ENCODE data around the gene DLEC1.
A peak's percentile ranks its signal among the peaks of the same experiment; 100 is the strongest.

DLEC1 gene

GRCh38 chr3:38164952-38165721 is 126.1 kb downstream of the DLEC1 start, which contains the start of gene OXSR1:
Gene OXSR1, plus strand, starts transcription at chr3:38165537. Its CDS starts 340 bp downstream, at chr3:38165877.
- peak within 1 kb of the TSS; percentile 87 to 90 for H3K4me3 ChIP-seq (ENCODE audit: low read length in 2 of 2)
- H3K4me1 ChIP-seq (ENCODE audit: control insufficient read depth in 2 of 2, insufficient read depth in 2 of 2, low read length in 2 of 2): peaks cover 6 to 13% of the 10 kb centered on the region in 2 donors
- H3K27ac ChIP-seq (ENCODE audit: low read depth in 2 of 2, low read length in 2 of 2): peak within 1 kb of the TSS; percentile 96 to 99
- peak within 1 kb of the TSS; percentile 94 to 97 for H3K9ac ChIP-seq (ENCODE audit: low read depth in 1 of 2, low read length in 2 of 2)
- no peaks in the 10 kb centered on the region for H3K27me3 ChIP-seq (ENCODE audit: control insufficient read depth in 2 of 2, insufficient read depth in 2 of 2, low read length in 2 of 2)
- no peaks in the 10 kb centered on the region for H3K36me3 ChIP-seq (ENCODE audit: control insufficient read depth in 2 of 2, insufficient read depth in 2 of 2, low read length in 2 of 2)
- no peaks in the 10 kb centered on the region for H3K9me3 ChIP-seq (ENCODE audit: control insufficient read depth in 2 of 2, low read length in 2 of 2)

GRCh38 chr3:38165722-38166387 is 126.8 kb downstream of the DLEC1 start:
- peak overlapping the region; percentile 87 to 90 for H3K4me3 ChIP-seq (ENCODE audit: low read length in 2 of 2)
- peaks cover 6 to 13% of the 10 kb centered on the region in 2 donors for H3K4me1 ChIP-seq (ENCODE audit: control insufficient read depth in 2 of 2, insufficient read depth in 2 of 2, low read length in 2 of 2)
- no peaks in the 10 kb centered on the region for H3K36me3 ChIP-seq (ENCODE audit: control insufficient read depth in 2 of 2, insufficient read depth in 2 of 2, low read length in 2 of 2)
- peak overlapping the region; percentile 96 to 99 for H3K27ac ChIP-seq (ENCODE audit: low read depth in 2 of 2, low read length in 2 of 2)
- H3K27me3 ChIP-seq (ENCODE audit: control insufficient read depth in 2 of 2, insufficient read depth in 2 of 2, low read length in 2 of 2): no peaks in the 10 kb centered on the region
- no peaks in the 10 kb centered on the region for H3K9me3 ChIP-seq (ENCODE audit: control insufficient read depth in 2 of 2, low read length in 2 of 2)
- peak overlapping the region; percentile 94 to 97 for H3K9ac ChIP-seq (ENCODE audit: low read depth in 1 of 2, low read length in 2 of 2)

- Histone ChIP-seq H3K4me1 (ENCODE audit: control insufficient read depth in 2 of 2, insufficient read depth in 2 of 2, low read length in 2 of 2) (peaks cover 6 to 13% of the 10 kb centered on the region in 2 donors), H3K9ac (ENCODE audit: low read depth in 1 of 2, low read length in 2 of 2) (no peak overlapping the region), H3K4me3 (ENCODE audit: low read length in 2 of 2) (no peak overlapping the region), H3K9me3 (ENCODE audit: control insufficient read depth in 2 of 2, low read length in 2 of 2) (no peaks in the 10 kb centered on the region), H3K36me3 (ENCODE audit: control insufficient read depth in 2 of 2, insufficient read depth in 2 of 2, low read length in 2 of 2) (no peaks in the 10 kb centered on the region), H3K27me3 (ENCODE audit: control insufficient read depth in 2 of 2, insufficient read depth in 2 of 2, low read length in 2 of 2) (no peaks in the 10 kb centered on the region), H3K27ac (ENCODE audit: low read depth in 2 of 2, low read length in 2 of 2) (no peak overlapping the region)
These were observed 128.6 kb downstream of the DLEC1 start for GRCh38 chr3:38167591-38167990.

GRCh38 chr3:38168151-38169026 is 129.4 kb downstream of the DLEC1 start:
- Histone ChIP-seq H3K27ac (ENCODE audit: low read depth in 2 of 2, low read length in 2 of 2) (no peak overlapping the region), H3K9me3 (ENCODE audit: control insufficient read depth in 2 of 2, low read length in 2 of 2) (no peaks in the 10 kb centered on the region), H3K27me3 (ENCODE audit: control insufficient read depth in 2 of 2, insufficient read depth in 2 of 2, low read length in 2 of 2) (no peaks in the 10 kb centered on the region), H3K4me3 (ENCODE audit: low read length in 2 of 2) (no peak overlapping the region), H3K4me1 (ENCODE audit: control insufficient read depth in 2 of 2, insufficient read depth in 2 of 2, low read length in 2 of 2) (peaks cover 6 to 13% of the 10 kb centered on the region in 2 donors), H3K36me3 (ENCODE audit: control insufficient read depth in 2 of 2, insufficient read depth in 2 of 2, low read length in 2 of 2) (no peaks in the 10 kb centered on the region), H3K9ac (ENCODE audit: low read depth in 1 of 2, low read length in 2 of 2) (no peak overlapping the region)

- Histone ChIP-seq H3K9me3 (ENCODE audit: control insufficient read depth in 2 of 2, low read length in 2 of 2) (no peaks in the 10 kb centered on the region), H3K9ac (ENCODE audit: low read depth in 1 of 2, low read length in 2 of 2) (no peak overlapping the region), H3K27me3 (ENCODE audit: control insufficient read depth in 2 of 2, insufficient read depth in 2 of 2, low read length in 2 of 2) (no peaks in the 10 kb centered on the region), H3K4me1 (ENCODE audit: control insufficient read depth in 2 of 2, insufficient read depth in 2 of 2, low read length in 2 of 2) (peaks cover 5 to 12% of the 10 kb centered on the region in 2 donors), H3K36me3 (ENCODE audit: control insufficient read depth in 2 of 2, insufficient read depth in 2 of 2, low read length in 2 of 2) (no peaks in the 10 kb centered on the region), H3K27ac (ENCODE audit: low read depth in 2 of 2, low read length in 2 of 2) (no peak overlapping the region), H3K4me3 (ENCODE audit: low read length in 2 of 2) (no peak overlapping the region)
These were observed 130.0 kb downstream of the DLEC1 start for GRCh38 chr3:38169027-38169317.

GRCh38 chr3:38170722-38171121 is 131.7 kb downstream of the DLEC1 start:
- Histone ChIP-seq H3K4me3 (ENCODE audit: low read length in 2 of 2) (no peak overlapping the region), H3K27ac (ENCODE audit: low read depth in 2 of 2, low read length in 2 of 2) (no peak overlapping the region), H3K36me3 (ENCODE audit: control insufficient read depth in 2 of 2, insufficient read depth in 2 of 2, low read length in 2 of 2) (no peaks in the 10 kb centered on the region), H3K9ac (ENCODE audit: low read depth in 1 of 2, low read length in 2 of 2) (no peak overlapping the region), H3K4me1 (ENCODE audit: control insufficient read depth in 2 of 2, insufficient read depth in 2 of 2, low read length in 2 of 2) (peaks cover 0 to 8% of the 10 kb centered on the region in 2 donors), H3K9me3 (ENCODE audit: control insufficient read depth in 2 of 2, low read length in 2 of 2) (no peaks in the 10 kb centered on the region), H3K27me3 (ENCODE audit: control insufficient read depth in 2 of 2, insufficient read depth in 2 of 2, low read length in 2 of 2) (no peaks in the 10 kb centered on the region)

- H3K4me1 ChIP-seq (ENCODE audit: control insufficient read depth in 2 of 2, insufficient read depth in 2 of 2, low read length in 2 of 2): peaks cover 0 to 6% of the 10 kb centered on the region in 2 donors
- no peak overlapping the region for H3K4me3 ChIP-seq (ENCODE audit: low read length in 2 of 2)
- no peak overlapping the region for H3K27ac ChIP-seq (ENCODE audit: low read depth in 2 of 2, low read length in 2 of 2)
- no peaks in the 10 kb centered on the region for H3K27me3 ChIP-seq (ENCODE audit: control insufficient read depth in 2 of 2, insufficient read depth in 2 of 2, low read length in 2 of 2)
- no peaks in the 10 kb centered on the region for H3K9me3 ChIP-seq (ENCODE audit: control insufficient read depth in 2 of 2, low read length in 2 of 2)
- H3K36me3 ChIP-seq (ENCODE audit: control insufficient read depth in 2 of 2, insufficient read depth in 2 of 2, low read length in 2 of 2): no peaks in the 10 kb centered on the region
- no peak overlapping the region for H3K9ac ChIP-seq (ENCODE audit: low read depth in 1 of 2, low read length in 2 of 2)
These were observed 132.6 kb downstream of the DLEC1 start for GRCh38 chr3:38171622-38172021.
